RWPE1 (cell line): Measurements from ENCODE around the gene ITGB3.

Experiments used
- CTCF ChIA-PET: fragments of 350-600 bp; sonication (Branson Sonifier 250); formaldehyde crosslinking; extraction: SDS; loops from one replicate; lab custom pipeline; 2021; lab: Yijun Ruan, JAX
- POLR2A ChIA-PET: fragments of 400-600 bp; formaldehyde crosslinking; extraction: SDS; loops from one replicate; lab custom pipeline; 2020; ENCODE audit warnings: antibody characterized with exemption; ENCODE audit not compliant: low non-redundant PET; lab: Yijun Ruan, JAX
- DNase-seq: peaks from one replicate; pipeline ENCODE4 v3.0.0; 2012; ENCODE audit warnings: low spot score
- H3K27ac ChIP-seq: fragments of 450-650 bp; 2 replicates; pipeline ENCODE4 v1.5.1; 2017
- CTCF ChIP-seq: fragments of 450-650 bp; conservative IDR thresholded peaks from 2 replicates; pipeline ENCODE4 v1.5.1; 2017; ENCODE audit warnings: low read depth, mild to moderate bottlenecking

ITGB3 gene

GRCh38 chr17:47232465-47232864 is 21.2 kb upstream of the ITGB3 start:
- DNase-seq: no peak
- no peak for TF ChIP-seq CTCF
- no peak overlapping the region for H3K27ac ChIP-seq
- CTCF ChIA-PET: interaction anchor here (0.6 to 1.8 kb wide), 3 partner anchors 83 to 410 kb away, joined by 6 to 8 read pairs (median 8); no protein-coding TSS in a partner anchor
- POLR2A ChIA-PET: no interaction called here

- POLR2A ChIA-PET: no interaction called here
- no peak overlapping the region for H3K27ac ChIP-seq
- CTCF ChIA-PET: no interaction called here
- TF ChIP-seq CTCF: no peak
- DNase-seq: no peak
These were observed 18.1 kb upstream of the ITGB3 start for GRCh38 chr17:47235506-47235905.

- no peak for DNase-seq
- no peak for TF ChIP-seq CTCF
- CTCF ChIA-PET: no interaction called here
- no peak overlapping the region for H3K27ac ChIP-seq
- POLR2A ChIA-PET: no interaction called here
These were observed 17.7 kb upstream of the ITGB3 start for GRCh38 chr17:47235923-47236322.

GRCh38 chr17:47237841-47238240 is 15.8 kb upstream of the ITGB3 start:
- DNase-seq: no peak
- POLR2A ChIA-PET: no interaction called here
- no peak overlapping the region for H3K27ac ChIP-seq
- CTCF ChIA-PET: interaction anchor here (0.9 kb wide), 1 partner anchor 78 kb away, joined by 3 read pairs; no protein-coding TSS in a partner anchor
- no peak for TF ChIP-seq CTCF

- ChIA-PET POLR2A (no interaction called here), CTCF (interaction anchor here (0.6 kb wide), 1 partner anchor 14 kb away, joined by 3 read pairs; no protein-coding TSS in a partner anchor)
- no peak for DNase-seq
- no peak for TF ChIP-seq CTCF
- H3K27ac ChIP-seq: no peak overlapping the region
These were observed 15.2 kb upstream of the ITGB3 start for GRCh38 chr17:47238321-47239010.

- no peak for TF ChIP-seq CTCF
- peak overlapping the region; percentile 75 for H3K27ac ChIP-seq
- ChIA-PET POLR2A (interaction anchor here (0.6 kb wide), 1 partner anchor 83 kb away, joined by 3 read pairs; no protein-coding TSS in a partner anchor), CTCF (interaction anchor here (2.1 kb wide), 1 partner anchor 76 kb away, joined by 10 read pairs; no protein-coding TSS in a partner anchor)
- no peak for DNase-seq
These were observed 14.0 kb upstream of the ITGB3 start for GRCh38 chr17:47239619-47239966.
